ENCODE measurements around the gene SCARB1.
A peak's percentile ranks its signal among the peaks of the same experiment; 100 is the strongest.

Gene SCARB1

GRCh38 chr12:124898200-124898922 is 34.7 kb upstream of the SCARB1 start:
- Histone ChIP-seq H3K36me3 (ENCODE audit: insufficient read depth, low read length) (no peaks in the 10 kb centered on the region), H3K4me2 (ENCODE audit: insufficient read depth, low read length) (peak overlapping the region; percentile 54), H3K4me3 (ENCODE audit: low read depth in 1 of 2, low read length in 2 of 2) (peak overlapping the region in 1 of 2 experiments; percentile 14; a peak in 1 of 4 replicates), H2AFZ (ENCODE audit: low read depth, low read length) (0 out of 2 replicates have a peak overlapping the region, but pooled peaks have one; percentile 33), H4K20me1 (ENCODE audit: insufficient read depth, low read length) (no peaks in the 10 kb centered on the region), H3K27ac (ENCODE audit: low read length) (no peak overlapping the region), H3K9me3 (ENCODE audit: insufficient read depth, low read length, severe bottlenecking) (no peaks in the 10 kb centered on the region), H3K27me3 (ENCODE audit: insufficient read depth, low read length, poor library complexity) (no peaks in the 10 kb centered on the region), H3K79me2 (ENCODE audit: insufficient read depth, low read length) (no peaks in the 10 kb centered on the region), H3K9ac (ENCODE audit: low read depth, low read length) (no peak overlapping the region; the same call in 1 of the 2 replicates), H3K4me1 (ENCODE audit: insufficient read depth, low read length) (peaks cover 15% of the 10 kb centered on the region)
- ATAC-seq (ENCODE audit: insufficient read depth, low read depth) (peak; percentile 95), DNase-seq (peak; percentile 77)
- TF ChIP-seq CTCF (IDR thresholded peaks at IDR 0.05; ENCODE audit: borderline replicate concordance, extremely low read depth, low read length, poor library complexity, severe bottlenecking): peak; percentile 70
- TF ChIP-seq EZH2 (IDR thresholded peaks at IDR 0.05; ENCODE audit: borderline replicate concordance, low read depth, low read length, severe bottlenecking): no peak

- Histone ChIP-seq H4K20me1 (ENCODE audit: insufficient read depth, low read length) (no peaks in the 10 kb centered on the region), H3K4me3 (ENCODE audit: low read depth in 1 of 2, low read length in 2 of 2) (no peak overlapping the region), H3K79me2 (ENCODE audit: insufficient read depth, low read length) (no peaks in the 10 kb centered on the region), H3K4me1 (ENCODE audit: insufficient read depth, low read length) (peaks cover 15% of the 10 kb centered on the region), H3K27me3 (ENCODE audit: insufficient read depth, low read length, poor library complexity) (no peaks in the 10 kb centered on the region), H3K9ac (ENCODE audit: low read depth, low read length) (no peak overlapping the region), H3K27ac (ENCODE audit: low read length) (no peak overlapping the region), H3K4me2 (ENCODE audit: insufficient read depth, low read length) (no peak overlapping the region), H3K36me3 (ENCODE audit: insufficient read depth, low read length) (no peaks in the 10 kb centered on the region), H3K9me3 (ENCODE audit: insufficient read depth, low read length, severe bottlenecking) (no peaks in the 10 kb centered on the region), H2AFZ (ENCODE audit: low read depth, low read length) (no peak overlapping the region)
- no peak for TF ChIP-seq EZH2 (IDR thresholded peaks at IDR 0.05; ENCODE audit: borderline replicate concordance, low read depth, low read length, severe bottlenecking)
- TF ChIP-seq CTCF (IDR thresholded peaks at IDR 0.05; ENCODE audit: borderline replicate concordance, extremely low read depth, low read length, poor library complexity, severe bottlenecking): no peak
- no peak for DNase-seq
- ATAC-seq (ENCODE audit: insufficient read depth, low read depth): no peak
Observed at GRCh38 chr12:124896461-124896860, 32.8 kb upstream of the SCARB1 start.

- Histone ChIP-seq H3K4me1 (ENCODE audit: insufficient read depth, low read length) (peaks cover 11% of the 10 kb centered on the region), H3K27me3 (ENCODE audit: insufficient read depth, low read length, poor library complexity) (no peaks in the 10 kb centered on the region), H4K20me1 (ENCODE audit: insufficient read depth, low read length) (no peaks in the 10 kb centered on the region), H3K36me3 (ENCODE audit: insufficient read depth, low read length) (no peaks in the 10 kb centered on the region), H3K9me3 (ENCODE audit: insufficient read depth, low read length, severe bottlenecking) (peaks cover 2% of the 10 kb centered on the region), H2AFZ (ENCODE audit: low read depth, low read length) (no peak overlapping the region), H3K27ac (ENCODE audit: low read length) (no peak overlapping the region), H3K4me2 (ENCODE audit: insufficient read depth, low read length) (no peak overlapping the region), H3K4me3 (ENCODE audit: low read depth in 1 of 2, low read length in 2 of 2) (no peak overlapping the region), H3K79me2 (ENCODE audit: insufficient read depth, low read length) (no peaks in the 10 kb centered on the region), H3K9ac (ENCODE audit: low read depth, low read length) (no peak overlapping the region)
- DNase-seq (no peak), ATAC-seq (ENCODE audit: insufficient read depth, low read depth) (no peak)
- no peak for TF ChIP-seq EZH2 (IDR thresholded peaks at IDR 0.05; ENCODE audit: borderline replicate concordance, low read depth, low read length, severe bottlenecking)
- TF ChIP-seq CTCF (IDR thresholded peaks at IDR 0.05; ENCODE audit: borderline replicate concordance, extremely low read depth, low read length, poor library complexity, severe bottlenecking): no peak
Observed at GRCh38 chr12:124893792-124894516, 30.3 kb upstream of the SCARB1 start.

Data from DND-41 (cell line).